GM13977 (cell line): ENCODE measurements around the gene KCND3.

Experiments
- DNase-seq: peaks from one replicate; pipeline ENCODE4 v3.0.0; 2012; ENCODE audit warnings: low spot score
- in situ Hi-C: fragments of 300-500 bp; cut with MboI; formaldehyde crosslinking; loops from one replicate; pipeline ENCODE4 v1.12.0; 2022; ENCODE audit warnings: low sequenced_read_pairs, low pct_unique_long_range_greater_than_20kb, mixed read lengths, inconsistent platforms; ENCODE audit not compliant: unreplicated experiment
- TF ChIP-seq, protein P1 (sequence below): IDR thresholded peaks from 2 replicates; pipeline ENCODE4 v1.5.1; 2012; ENCODE audit warnings: mild to moderate bottlenecking, control low read depth; ENCODE audit not compliant: insufficient read depth; ENCODE audit errors: extremely low read depth, missing control alignments

Gene KCND3

DNA sequence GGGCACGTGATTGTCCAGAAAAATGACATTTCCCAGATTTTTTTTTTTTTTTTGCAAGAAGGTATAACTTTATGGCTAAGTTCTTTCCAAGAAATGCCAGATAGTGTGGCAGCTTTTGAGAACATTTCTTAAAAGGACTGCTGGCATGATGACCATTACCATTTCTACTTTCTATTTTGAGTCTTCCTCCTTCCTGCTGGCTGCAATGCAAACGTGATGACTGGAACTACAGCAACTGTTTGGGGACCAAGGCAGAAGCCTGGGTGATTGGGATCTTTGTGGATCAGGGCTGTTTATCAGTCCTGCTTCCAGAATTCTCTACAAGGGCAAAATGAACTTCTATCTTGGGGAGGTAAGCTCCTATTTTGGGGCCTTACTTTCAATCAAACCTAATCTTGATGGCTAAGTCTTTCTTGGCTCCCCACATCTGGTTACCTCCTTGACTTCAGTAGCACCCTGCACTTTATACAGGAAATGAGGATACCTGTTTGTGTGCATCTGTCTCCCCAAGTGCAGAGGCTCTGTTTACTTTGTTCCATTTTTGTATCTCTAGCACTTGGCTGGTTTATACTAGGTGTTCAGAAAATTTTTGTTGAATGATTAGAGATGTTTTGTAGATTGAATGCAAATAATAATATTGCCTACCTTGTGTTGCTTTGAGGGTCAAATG, 237.4 kb downstream of the KCND3 start:
- no peak for DNase-seq
- TF ChIP-seq, protein P1, sequence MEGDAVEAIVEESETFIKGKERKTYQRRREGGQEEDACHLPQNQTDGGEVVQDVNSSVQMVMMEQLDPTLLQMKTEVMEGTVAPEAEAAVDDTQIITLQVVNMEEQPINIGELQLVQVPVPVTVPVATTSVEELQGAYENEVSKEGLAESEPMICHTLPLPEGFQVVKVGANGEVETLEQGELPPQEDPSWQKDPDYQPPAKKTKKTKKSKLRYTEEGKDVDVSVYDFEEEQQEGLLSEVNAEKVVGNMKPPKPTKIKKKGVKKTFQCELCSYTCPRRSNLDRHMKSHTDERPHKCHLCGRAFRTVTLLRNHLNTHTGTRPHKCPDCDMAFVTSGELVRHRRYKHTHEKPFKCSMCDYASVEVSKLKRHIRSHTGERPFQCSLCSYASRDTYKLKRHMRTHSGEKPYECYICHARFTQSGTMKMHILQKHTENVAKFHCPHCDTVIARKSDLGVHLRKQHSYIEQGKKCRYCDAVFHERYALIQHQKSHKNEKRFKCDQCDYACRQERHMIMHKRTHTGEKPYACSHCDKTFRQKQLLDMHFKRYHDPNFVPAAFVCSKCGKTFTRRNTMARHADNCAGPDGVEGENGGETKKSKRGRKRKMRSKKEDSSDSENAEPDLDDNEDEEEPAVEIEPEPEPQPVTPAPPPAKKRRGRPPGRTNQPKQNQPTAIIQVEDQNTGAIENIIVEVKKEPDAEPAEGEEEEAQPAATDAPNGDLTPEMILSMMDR, result no peak
- in situ Hi-C loops, result loop anchor here (5.0 to 25.0 kb wide), 2 partner anchors 35 to 540 kb away; partner anchors contain the start of gene DENND2D

DNA sequence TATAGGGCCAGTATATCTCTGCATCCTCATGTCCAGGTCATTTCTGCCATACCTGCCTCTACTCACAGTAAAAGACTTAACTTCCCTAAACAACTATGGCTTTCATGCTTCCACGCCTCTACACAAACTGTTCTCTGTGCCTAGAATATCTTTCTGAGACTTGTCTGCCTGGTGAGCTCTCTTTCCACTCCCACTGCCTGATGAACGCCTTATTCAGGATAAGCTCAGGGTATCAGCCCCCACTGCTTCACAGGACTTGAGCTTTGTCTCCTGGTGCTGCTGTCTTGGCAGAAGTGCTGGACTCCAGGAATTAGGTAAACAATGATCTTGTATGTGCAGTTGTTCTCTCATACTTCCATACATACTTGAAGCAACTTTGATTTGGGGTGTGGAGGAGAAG, 238.6 kb downstream of the KCND3 start:
- DNase-seq, result no peak
- TF ChIP-seq, protein P1, result no peak
- in situ Hi-C loops, result loop anchor here (5.0 to 25.0 kb wide), 2 partner anchors 34 to 539 kb away; partner anchors contain the start of gene DENND2D

DNA sequence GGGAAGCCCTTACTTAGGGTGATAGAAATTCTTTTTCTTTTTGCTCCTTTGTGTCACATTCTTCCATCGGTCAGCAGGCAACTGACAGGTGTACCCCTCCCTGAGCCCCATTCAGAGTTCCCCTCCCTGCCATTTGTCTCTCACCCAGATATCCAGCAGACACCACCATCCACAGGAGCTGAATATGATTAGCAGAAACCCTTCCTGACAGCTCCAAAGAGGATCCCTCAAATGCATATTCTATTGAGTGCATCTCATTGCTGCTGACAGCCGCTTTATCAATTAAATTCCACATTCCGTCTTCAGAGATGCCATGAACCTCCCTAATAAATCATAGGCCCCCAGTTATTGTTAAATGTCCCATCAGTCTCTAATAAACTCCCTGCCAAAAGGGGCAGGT, 239.8 kb downstream of the KCND3 start:
- in situ Hi-C loops, result loop anchor here (5.0 to 25.0 kb wide), 2 partner anchors 32 to 537 kb away; partner anchors contain the start of gene DENND2D
- DNase-seq, result no peak
- TF ChIP-seq, protein P1, result no peak

DNA sequence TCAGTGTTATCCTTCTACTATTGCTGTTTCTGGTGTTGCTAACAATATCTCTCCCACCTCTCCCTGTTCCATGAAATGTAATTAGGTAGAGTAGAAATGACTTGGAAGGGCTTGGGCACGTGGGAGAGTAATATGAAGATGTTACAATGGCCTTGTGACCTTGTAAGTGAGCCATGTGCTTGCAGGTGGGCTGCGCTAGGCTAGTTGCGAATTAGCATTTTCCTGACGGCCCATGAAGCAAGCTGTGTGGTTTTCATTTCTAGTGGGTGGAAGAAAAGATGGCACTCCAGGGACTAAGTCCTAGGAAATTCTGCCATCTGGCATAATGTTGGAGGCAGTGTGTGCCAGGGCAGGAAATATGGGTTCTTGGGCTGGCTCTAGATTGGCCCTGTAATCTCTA, 241.5 kb downstream of the KCND3 start:
- TF ChIP-seq, protein P1, result no peak
- in situ Hi-C loops, result no loop called here

DNA sequence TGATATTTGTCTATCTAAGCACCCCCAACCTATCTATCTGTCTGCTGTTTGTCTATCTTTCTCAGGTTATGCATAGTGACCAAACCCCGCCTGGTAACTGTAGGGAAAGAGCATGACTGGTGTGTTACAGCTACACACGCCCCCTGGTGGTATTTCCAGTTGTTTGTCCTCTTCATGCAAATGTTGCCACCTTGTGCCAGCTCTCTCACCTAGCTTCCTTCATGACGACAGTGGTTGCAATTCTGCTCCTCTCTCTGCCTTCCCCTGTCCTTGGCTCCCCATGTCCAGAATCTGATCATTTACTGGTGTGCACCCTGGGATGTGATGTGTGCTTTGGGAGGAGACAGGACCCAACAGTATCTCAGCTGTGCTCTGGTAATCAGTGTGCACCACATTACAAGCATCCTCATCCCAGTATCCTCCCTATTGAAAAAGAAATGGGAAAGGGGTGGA, 242.2 kb downstream of the KCND3 start:
- DNase-seq, result peak; percentile 79
- TF ChIP-seq, protein P1, result peak; percentile 87

More for the DNA sequence above, 241.5 kb downstream of the KCND3 start:
- DNase-seq, result no peak

DNA sequence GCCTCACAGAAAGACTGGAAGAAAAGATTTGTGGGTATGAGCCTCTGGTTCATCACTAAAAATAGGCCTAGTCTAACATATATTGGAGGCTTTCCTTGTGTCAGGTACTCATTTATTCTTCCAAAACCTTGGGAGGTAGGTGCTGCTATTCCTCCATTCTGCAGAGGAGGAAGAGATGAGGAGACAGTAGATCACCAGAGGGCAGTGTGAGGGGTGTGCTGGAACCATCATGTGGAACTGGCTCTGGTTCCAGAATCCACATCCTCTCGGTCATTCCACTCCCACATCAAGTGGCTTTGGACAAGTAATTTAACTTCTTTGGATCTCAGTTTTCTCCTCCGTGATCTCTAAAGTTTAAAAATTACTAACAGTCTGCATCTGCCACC, 242.9 kb downstream of the KCND3 start:
- in situ Hi-C loops, result no loop called here
- DNase-seq, result no peak
- TF ChIP-seq, protein P1, result no peak

More for the DNA sequence above, 242.2 kb downstream of the KCND3 start:
- in situ Hi-C loops, result no loop called here
